G401 (cell line): ENCODE measurements around the gene RERE. TPM values are rescaled to one million over a fixed set of nuclear protein-coding genes. Genes with fewer than 3 reads are reported as not detected.
A peak's percentile ranks its signal among the peaks of the same experiment; 100 is the strongest.
"Not testable (repeated sequence)": the region's sequence is repeated elsewhere in the genome, so short reads cannot be mapped to it uniquely, and the experiment has no call there.

Source experiments
- DNase-seq: peaks from one replicate; pipeline ENCODE4 v3.0.0-alpha.2; 2015; ENCODE audit warnings: low spot score
- in situ Hi-C: cut with HindIII; loops from 2 replicates; pipeline ENCODE4 v1.10.0; 2016; ENCODE audit warnings: low sequenced_read_pairs, mixed read lengths
- total RNA-seq: library from RNA; depleted of rRNA; stranded (reverse); fragments of >200 nt; shearing (Covaris generic); gene quantifications from 2 replicates; pipeline ENCODE4 v1.2.3, GENCODE V29; 2014

The RERE gene
- total RNA-seq, 1 experiment from 2014 or later, result 22.6 TPM

- no peak for DNase-seq
- in situ Hi-C loops, result no loop called here
Measured at GRCh38 chr1:8604041-8604945, 213.1 kb downstream of the RERE start.

GRCh38 chr1:8603220-8603616 is 214.2 kb downstream of the RERE start:
- no peak for DNase-seq
- in situ Hi-C loops, result no loop called here

- no peak for DNase-seq
- in situ Hi-C loops, result no loop called here
Measured at GRCh38 chr1:8602471-8603219, 214.8 kb downstream of the RERE start.

GRCh38 chr1:8600336-8600735 is 217.1 kb downstream of the RERE start:
- in situ Hi-C loops, result no loop called here
- DNase-seq, result peak; percentile 18

GRCh38 chr1:8599646-8600212 is 217.7 kb downstream of the RERE start:
- in situ Hi-C loops, result no loop called here
- peak; percentile 32 for DNase-seq

- in situ Hi-C loops, result no loop called here
- peak; percentile 68 for DNase-seq
Measured at GRCh38 chr1:8598783-8599182, 218.7 kb downstream of the RERE start.

GRCh38 chr1:8598060-8598724 is 219.2 kb downstream of the RERE start:
- in situ Hi-C loops, result no loop called here
- peak; percentile 93 for DNase-seq

GRCh38 chr1:8597455-8597854 is 220.0 kb downstream of the RERE start:
- DNase-seq, result peak; percentile 44
- in situ Hi-C loops, result no loop called here

GRCh38 chr1:8595941-8596340 is 221.5 kb downstream of the RERE start:
- no peak for DNase-seq
- in situ Hi-C loops, result no loop called here

GRCh38 chr1:8595332-8595731 is 222.1 kb downstream of the RERE start:
- in situ Hi-C loops, result no loop called here
- no peak for DNase-seq

- in situ Hi-C loops, DNase-seq: not testable (repeated sequence)
Measured at GRCh38 chr1:8593292-8593691, 224.1 kb downstream of the RERE start.

GRCh38 chr1:8591569-8591968 is 225.9 kb downstream of the RERE start:
- DNase-seq, result no peak
- in situ Hi-C loops, result no loop called here

GRCh38 chr1:8590721-8591351 is 226.6 kb downstream of the RERE start:
- in situ Hi-C loops, result no loop called here

GRCh38 chr1:8589571-8589970 is 227.9 kb downstream of the RERE start:
- no peak for DNase-seq
- in situ Hi-C loops, result no loop called here

More at GRCh38 chr1:8590721-8591351, 226.6 kb downstream of the RERE start:
- no peak for DNase-seq

GRCh38 chr1:8587784-8588183 is 229.7 kb downstream of the RERE start:
- in situ Hi-C loops, result no loop called here
- DNase-seq, result no peak

- DNase-seq, result no peak
- in situ Hi-C loops, result no loop called here
Measured at GRCh38 chr1:8586438-8586837, 231.0 kb downstream of the RERE start.

- no peak for DNase-seq
- in situ Hi-C loops, result no loop called here
Measured at GRCh38 chr1:8584316-8584715, 233.1 kb downstream of the RERE start.

GRCh38 chr1:8583031-8583430 is 234.4 kb downstream of the RERE start:
- in situ Hi-C loops, result no loop called here
- no peak for DNase-seq

- DNase-seq, result no peak
- in situ Hi-C loops, result no loop called here
Measured at GRCh38 chr1:8580566-8580965, 236.9 kb downstream of the RERE start.
